HK-2 (cell line): ENCODE results near the gene ZNF593.
A peak's percentile ranks its signal among the peaks of the same experiment; 100 is the strongest.

Experiments used
- DNase-seq: peaks from one replicate; pipeline ENCODE4 v3.0.0-alpha.2; 2018; ENCODE audit not compliant: unreplicated experiment

The ZNF593 gene

DNA sequence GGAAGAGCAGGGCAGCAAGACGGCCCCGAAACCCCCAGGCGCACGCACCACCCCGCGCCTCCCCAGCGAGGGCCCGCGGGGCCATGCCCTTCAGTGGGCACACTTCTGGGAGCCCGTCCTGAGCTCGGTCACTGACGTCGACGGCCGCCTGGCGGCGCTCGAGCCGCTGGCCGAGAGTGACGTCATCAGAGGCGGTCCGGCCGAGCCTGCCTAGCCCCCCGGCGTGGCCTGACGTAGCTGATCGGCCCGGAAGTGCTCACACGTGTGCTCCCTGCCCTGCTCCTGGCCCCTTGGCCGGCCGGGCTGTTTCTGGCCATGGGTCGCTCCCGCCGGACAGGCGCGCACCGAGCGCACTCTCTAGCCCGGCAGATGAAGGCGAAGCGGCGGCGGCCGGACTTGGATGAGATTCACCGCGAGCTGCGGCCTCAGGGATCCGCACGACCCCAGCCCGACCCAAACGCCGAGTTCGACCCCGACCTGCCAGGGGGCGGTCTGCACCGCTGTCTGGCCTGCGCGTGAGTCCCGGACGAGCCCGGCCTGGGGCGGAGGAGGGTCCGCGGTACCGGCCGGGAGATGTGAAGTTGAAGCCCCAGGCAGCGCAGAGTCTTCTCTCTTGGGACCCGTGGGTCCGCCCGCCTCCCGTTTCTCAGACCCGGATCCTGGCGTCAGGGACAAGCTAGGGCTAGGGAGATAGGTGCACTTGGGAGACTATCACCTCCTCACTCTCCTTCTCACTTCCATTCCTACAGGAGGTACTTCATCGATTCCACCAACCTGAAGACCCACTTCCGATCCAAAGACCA lies at the start of gene ZNF593:
Gene ZNF593 (plus strand): TSS at position 240 of the 803 bp plus-strand sequence. CDS start 76 bp downstream, at position 316.
- peak; percentile 91 for DNase-seq

DNA sequence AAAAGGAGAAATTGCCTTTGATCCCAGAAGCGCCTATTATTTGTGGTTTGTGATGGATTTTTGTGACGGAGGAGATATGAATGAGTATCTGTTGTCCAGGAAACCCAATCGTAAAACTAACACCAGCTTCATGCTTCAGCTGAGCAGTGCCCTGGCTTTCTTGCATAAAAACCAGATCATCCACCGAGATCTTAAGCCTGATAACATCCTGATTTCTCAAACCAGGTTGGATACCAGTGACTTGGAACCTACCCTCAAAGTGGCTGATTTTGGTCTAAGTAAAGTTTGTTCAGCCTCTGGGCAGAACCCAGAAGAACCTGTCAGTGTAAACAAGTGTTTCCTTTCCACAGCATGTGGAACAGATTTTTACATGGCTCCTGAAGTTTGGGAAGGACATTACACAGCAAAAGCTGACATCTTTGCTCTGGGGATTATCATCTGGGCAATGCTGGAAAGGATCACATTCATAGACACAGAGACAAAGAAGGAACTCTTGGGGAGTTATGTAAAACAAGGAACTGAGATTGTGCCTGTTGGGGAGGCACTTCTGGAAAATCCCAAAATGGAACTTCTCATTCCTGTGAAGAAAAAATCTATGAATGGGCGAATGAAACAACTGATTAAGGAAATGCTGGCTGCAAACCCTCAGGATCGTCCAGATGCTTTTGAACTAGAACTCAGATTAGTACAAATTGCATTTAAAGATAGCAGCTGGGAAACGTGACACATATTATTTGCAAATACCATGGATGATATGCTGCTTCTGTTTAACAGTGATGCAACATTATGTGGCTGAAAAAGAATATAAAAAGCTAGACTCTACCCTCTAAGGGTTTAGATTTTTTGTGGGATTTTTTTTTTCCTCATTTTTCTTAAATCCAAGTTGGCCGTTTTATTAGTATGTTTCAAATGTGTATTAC lies 47.6 kb upstream of the ZNF593 start:
- DNase-seq: no peak

DNA sequence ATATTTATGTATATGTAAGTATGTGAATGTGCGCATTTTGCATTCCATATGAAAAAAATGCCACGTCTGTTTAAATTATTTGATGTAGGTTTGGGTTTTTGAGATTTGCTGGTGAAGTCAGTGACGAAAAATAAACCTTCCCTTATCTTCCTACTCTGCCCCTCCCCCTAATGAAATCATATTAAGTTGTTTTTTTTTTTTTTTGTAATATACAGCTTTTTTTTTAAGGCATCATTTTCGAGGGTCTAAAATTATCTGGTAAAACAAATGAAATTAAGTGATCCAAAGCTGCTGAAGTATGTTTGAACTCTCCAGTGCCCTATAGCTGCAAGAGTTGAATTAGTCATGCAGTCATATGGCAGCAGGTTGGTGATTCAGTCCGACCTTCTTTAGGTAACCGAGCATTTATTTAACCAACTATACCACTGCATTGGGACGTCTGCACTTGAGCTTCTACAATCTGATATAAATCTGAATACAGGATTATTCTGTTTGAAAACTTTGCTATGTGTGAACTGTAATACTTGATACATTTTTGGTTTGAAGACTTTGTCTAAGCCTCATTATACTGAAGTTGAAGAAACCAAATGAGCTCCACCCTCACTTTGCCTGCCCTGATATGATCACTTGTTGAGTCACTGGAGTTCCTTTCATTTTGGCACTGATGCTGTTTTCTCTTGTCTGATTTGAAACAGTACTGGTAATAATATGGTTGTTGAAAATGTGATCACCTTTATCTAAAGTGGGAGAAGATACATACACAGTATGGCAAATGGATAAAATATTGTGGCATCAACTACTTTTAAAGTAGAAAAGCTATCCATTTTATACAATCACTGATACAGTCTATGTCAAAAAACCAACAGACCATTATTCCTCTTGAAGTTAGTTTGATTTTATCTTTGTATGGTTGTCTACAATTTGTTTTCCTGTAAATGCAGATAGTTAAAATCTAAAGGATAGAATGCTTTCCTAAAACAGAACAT lies 46.4 kb upstream of the ZNF593 start:
- DNase-seq: no peak

DNA sequence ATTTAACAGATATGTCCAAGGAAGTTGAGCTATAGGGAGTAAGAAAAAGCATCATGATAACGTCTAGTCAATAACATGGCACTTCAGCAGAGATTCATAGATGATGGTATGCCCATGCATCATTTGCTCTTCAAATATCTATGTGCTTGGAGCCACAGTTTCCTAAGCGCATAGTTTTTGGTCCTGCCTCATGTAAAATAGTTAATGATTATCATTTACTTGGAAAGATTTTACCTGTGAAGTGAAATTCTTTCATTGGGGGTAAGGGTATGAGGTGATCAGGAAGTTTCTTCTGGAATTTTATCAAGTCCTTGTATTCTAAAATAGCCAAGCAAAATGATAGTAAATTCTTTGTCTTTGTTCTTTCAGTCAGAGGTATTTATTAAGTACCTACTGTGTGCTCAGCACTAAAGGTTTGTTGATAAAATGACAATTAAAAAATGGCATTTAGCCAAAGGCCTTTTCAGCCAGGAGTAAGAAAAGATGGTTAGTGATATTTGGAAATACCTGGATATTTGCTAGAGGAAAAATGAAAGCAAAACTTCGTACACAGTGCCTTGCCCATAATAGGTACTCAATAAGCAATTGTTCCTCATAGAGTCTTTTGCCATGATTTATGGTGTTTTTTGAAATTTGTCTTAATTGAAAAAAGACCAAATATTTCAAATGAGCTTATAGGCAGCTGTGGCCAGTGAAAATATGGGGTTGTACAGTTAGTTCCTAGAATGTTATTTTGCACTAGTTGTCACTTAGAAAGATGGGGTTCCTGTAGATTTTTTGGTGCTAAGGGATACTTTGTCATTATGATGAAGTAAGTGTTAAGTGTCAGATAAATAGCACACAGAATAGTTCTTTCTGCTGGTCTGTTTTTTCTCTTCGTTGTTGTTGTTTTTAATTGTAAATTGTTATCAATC lies 45.0 kb upstream of the ZNF593 start:
- no peak for DNase-seq

DNA sequence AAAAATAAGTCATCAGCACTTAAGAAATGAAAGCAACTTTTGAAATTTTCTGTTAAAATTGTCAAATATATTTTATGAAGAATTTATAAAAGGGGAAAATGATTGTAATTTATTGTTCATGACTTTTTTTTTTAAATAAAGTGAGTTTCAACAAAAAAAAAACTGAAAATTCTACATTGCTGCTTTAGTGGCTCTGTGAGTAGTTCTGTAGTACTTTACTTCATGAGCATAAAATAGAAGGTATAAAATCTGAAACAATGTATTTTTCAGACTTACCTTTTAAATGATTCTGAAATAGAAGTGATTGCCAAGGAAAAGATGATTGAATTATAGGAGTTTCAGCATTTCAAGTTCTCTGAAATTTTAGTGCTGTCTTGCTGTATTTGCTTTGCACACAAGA lies 44.3 kb upstream of the ZNF593 start:
- DNase-seq: no peak

DNA sequence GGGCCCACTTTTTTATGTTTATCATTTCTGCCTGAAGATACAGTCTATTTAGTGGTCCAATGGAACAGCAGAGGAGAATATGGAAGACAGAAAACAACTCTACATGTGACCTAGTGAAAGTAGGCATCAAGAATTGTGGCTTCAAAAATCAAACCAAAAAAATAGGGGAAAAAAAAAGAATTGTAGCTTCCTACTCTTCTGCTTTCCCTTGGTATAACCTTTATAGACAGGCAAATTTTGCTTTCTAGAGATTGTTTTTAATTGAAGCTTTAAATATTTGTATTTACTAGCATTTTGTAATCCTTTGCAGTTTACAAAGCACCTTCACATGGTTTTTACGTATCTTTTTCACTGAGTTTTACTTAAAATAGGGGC lies 43.8 kb upstream of the ZNF593 start:
- no peak for DNase-seq

DNA sequence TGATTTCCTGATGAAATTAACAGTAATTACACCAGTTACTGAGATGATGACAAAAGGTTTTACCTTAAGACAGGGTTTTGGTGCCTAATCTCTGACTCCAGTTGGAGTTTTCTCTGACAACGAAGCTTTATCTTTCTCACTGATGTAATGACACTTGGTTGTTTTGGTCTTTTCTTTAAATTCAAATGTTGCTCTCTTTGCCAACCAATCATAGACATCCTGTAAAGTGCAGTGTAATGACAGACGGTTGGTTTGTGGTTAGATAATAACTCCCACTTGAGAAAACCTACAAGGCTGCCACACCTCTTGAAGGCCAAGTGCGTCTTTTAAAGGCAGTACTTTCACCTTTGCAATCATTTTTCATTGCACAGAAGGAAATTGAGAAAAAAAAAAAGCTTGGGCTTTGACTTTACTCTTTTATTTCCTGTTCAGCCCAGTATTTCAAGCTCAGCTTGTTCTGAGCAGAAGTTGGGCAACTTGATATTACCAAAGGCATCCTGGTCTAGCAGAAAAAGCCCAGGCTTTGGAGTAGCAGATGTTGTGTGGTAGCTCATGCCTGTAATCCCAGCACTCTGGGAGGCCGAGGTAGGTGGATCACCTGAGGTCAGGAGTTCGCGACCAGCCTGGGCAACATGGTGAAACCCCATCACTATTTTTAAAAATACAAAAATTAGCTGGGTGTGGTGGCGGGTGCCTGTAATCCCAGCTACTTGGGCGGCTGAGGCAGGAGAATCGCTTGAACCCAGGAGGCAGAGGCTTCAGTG lies 43.2 kb upstream of the ZNF593 start:
- DNase-seq: no peak

DNA sequence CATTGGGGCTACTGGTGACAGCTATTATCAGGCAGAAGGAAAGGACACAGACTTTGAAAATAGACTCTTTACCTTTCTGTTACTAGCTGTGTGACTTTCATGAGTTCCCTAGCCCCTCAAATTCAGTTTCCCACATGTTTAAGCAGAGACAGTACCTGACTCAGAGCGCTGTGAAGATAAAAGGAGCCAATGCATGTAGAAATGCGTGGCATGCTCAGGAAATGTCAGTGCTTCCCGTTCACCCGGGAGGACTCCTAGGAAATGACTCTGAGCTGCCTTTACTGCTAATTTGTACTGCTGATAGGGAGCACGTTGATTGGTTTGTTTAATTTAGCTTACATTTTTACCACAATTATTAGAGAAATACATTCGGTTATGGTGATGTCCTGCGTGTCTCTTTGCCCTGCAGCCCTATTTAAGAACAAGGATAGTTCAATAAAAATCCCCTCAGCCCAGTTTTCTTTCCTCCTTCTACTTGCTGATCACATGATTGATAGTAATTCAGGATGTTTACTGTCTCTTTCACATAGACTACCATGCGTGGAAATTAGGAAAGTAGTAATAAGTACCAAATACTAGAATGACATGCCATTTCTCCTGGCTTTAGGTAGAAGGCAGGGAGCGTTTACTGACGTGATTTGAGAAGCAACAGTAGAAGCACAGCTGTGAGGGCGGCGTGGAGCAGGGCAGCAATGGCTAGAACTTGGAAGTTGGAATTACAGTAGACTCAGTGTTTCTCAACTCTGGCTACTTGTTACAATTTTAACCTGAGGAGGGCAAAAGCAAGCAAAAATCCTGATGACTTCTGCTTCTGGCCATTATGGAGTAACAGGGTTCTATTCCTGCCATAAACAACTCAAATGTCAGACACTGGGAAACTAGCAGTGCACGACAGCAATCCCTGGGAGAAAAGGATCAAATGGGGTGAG lies 42.2 kb upstream of the ZNF593 start:
- no peak for DNase-seq

DNA sequence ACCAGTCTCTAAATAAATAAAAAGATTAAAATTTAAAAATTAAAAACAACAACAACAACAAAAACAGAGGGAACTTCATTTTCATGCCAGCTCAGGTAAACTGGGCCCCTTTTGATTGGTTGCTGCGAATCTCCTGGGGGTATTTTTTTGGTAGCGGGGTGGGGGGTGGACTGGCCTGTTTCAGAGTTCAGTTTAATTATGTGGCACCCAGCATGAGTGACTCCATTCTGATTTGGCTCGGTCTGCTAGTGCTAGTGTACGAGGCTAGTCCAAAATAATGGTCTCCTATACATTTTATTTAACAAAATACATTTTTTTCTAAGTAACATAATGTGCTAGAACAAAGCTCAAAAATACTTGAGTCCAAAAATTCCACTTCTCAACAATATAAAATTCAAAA lies 39.9 kb upstream of the ZNF593 start:
- no peak for DNase-seq

DNA sequence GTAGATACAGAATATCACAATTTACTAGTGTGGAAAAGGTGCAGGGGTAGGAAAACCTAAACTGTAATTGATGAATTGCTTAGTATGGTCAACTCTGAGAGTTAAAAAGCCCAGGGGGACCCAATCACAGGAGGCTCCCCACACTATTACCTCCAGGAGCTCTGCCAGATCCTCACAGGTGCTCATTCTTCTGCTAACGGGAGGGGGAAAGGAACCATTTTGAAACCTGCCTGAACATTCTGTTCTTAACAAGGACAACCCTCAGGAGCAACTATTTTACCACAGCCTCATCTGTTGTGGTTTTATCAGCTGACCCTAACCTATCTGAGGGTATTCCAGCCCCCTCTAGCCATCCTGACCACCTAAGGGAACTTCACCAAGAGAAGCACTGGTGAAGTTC lies 39.0 kb upstream of the ZNF593 start:
- no peak for DNase-seq

DNA sequence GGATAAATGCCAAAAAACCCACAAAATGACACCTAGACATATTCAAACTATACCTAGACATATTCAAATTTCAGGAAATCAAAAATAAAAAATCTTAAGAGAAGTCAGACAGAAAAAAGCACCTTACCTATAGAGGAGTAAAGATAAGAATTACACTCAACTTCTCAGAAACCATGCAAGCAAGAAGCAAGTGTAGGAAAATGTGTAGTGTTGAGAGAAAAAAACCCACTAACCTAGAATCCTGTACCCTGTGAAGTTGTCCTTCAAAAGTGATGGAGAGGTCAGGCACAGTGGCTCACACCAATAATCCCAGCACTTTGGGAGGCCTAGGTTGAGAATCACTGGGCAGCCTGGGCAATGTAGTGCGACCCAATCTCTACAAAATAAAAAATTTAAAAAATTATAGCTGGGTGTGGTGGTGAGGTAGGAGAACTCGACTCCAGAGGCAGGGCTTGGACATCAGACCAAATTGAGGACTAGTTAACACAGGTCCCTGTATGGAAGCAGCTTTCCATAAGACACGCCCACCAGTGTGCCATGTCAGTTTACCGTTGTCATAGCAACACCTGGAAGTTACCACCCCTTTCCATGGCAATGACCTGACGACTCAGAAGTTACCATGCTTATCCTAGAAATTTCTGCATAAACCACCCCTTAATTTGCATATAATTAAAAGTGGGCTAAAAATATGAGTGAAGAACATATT lies 37.4 kb upstream of the ZNF593 start:
- DNase-seq: no peak

DNA sequence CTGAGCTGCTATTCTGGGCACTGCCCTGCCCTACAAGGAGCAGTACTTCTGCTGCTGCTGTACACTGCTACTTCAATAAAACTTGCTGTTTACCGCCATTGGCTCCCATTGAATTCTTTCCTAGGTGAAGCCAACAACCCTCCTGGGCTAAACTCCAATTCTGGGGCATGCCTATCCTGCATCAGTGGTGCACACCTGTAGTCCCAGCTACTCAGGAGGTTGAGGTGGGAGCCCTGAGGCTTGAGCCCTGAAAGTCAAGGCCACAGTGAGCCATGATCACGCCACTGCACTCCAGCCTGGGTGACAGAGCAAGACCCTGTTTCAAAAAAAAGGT lies 36.9 kb upstream of the ZNF593 start:
- DNase-seq: no peak

DNA sequence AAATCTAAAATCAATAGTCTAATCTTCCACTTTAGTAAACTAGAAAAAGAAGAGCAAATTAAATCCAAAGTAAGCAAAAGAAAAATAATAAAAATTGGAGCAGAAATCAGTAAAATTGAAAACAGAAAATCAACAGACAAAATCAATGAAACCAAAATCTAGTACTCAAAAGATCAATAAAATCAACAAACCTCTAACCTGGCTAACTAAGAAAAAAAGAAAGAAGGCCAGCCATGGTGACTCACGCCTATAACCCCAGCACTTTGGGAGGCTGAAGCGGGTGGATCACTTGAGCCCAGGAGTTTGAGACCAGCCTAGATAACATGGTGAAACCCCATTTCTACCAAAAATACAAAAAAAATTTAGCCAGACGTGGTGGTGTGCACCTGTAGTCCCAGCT lies 35.2 kb upstream of the ZNF593 start:
- no peak for DNase-seq

DNA sequence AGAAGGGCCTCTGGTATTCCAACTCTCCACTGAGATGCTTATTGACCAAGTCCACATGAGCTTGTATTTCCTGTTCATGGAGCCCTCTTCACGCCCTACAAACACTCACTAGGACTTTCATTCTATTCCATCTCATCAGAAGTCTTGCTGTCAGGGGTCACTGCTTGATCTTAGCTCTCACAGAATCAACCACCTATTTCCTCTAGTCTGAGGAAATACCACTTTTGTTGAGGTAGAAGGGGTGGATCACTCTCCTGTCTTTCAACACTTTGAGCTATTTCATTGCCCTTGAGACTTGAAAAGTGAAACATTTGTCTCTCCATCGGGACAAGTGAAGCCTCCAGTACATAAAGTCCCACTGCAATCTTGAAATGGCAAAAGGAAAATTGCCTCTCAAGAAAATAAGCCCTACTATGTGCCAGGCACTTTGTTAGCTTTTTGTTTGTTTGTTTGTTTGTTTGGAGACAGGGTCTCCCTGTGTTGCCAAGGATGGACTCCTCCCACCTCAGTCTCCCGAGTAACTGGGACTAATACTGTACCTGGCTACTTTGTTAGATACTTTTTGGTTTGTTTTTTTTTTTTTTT lies 30.6 kb upstream of the ZNF593 start:
- no peak for DNase-seq

DNA sequence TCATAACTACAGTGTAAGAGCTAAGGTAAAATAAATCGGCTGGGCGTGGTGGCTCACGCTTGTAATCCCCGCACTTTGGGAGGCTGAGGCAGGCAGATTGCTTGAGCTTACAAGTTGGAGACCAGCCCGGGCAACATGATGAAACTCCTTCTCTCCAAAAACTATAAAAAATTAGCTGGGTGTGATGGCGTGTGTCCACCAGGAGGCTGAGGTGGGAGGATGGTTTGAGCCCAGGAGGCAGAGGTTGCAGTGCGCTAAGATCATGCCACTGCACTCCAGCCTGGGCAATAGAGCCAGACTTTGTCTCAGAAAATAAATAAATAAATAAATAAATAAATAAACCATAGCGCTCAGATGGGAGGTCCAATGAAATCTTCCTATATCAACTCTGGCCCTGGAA lies 27.5 kb upstream of the ZNF593 start:
- DNase-seq: no peak

DNA sequence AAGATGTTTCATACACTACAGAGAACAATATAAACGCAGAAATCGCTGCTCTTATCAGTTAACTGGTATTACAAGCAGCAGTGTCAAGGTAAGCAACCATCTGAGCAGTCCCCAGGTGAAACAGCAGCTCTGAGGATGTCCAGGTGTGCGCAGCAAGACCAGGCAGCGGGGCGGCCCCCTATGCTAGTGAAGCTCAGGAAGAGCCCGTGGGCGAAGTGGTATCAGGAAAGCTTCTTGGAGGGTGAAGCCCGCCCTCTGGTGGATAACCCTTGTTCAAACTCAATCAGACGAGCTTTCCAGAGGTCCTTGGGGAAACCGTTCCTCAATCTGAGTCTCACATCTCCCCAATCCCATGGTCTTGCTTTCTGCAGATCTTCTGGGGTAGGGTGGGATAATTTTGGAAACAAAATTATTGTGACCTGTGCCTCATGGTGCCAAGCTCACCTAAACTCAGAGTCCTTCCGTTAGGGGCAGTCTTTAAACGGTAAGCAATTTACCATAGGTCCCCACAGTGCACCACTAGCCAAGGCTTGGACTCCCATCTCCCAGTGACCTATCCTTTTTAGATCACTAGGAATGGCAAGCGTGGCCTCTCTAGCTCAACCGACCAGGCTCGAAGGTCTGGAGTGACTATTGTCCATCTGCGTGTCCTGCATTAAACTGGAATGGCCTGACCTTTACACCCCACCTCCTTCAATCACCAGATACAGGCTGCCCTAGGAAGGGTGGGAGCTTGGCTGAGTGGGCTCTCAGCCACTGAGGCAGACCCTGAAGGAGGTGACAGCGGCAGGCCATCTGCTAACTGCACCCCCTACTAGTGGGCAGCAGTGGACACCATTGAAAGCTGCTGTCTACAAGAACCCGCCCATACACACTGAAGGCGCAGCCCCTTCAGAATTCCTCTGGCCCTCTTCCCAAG lies 24.4 kb upstream of the ZNF593 start:
- peak; percentile 64 for DNase-seq

DNA sequence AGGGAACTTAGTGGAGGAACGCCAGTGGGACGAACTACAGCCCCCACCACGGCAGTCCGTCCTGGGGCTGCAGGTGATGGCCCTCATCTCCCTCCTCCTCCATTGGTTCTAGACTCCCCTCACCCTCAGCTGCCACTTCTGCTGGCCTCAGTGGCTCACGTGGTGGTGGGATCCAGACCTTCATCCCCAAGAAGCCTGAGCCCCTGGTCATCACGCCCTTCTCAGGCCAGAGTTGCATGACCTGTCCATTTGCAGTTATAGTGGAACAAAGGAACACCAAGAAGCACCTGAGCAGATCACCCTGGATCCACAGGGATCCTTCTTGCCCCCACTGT lies 23.8 kb upstream of the ZNF593 start:
- DNase-seq: no peak
